ENCODE results near the gene ITGA11. TPM values are rescaled to one million over a fixed set of nuclear protein-coding genes. Genes with fewer than 3 reads are reported as not detected.

Gene ITGA11
- total and polyA plus RNA-seq, 3 experiments from 2014 or later, result not detected

DNA sequence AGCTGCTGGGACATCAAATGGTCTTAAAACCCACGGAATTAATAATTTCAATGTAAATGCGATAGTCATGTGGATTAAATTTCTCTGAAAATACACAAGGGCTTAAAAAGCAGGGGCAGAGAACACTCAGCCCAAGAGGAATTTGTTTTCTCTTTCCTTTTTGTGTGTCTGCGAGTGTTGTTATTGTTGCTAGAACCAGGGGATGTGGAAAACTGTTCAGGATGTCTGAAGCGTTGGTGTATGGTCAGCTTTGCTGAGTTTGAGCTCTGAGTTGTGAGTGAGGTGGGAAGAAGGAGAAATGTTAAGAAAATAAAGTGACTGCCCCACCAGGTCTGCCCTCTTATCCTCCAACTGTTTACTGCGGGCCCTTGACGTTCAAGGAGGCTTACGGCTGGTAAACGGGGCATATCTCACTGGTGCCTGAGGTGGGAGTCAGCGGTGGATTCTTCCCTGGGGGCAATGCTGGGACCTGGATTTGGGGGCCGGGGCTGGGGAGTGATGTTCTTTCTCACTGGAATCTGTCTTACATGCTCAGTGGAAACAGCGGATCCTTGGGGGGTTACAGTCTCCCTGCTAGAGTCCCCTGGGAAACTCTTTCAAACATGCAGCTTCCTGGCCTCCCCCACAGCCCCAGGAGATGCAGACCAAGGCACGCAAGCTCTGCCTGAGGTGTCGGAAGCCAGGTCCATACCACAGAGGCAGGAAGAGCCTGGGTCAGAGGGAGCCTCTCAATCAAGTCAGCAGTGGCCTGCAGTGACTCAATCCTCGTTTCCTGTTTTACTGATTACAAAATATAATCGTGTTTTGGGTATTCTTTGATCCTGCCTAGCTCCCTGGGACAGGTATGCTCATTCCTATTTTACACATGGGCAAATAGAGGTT is 41.8 kb downstream of the ITGA11 start:
- Histone ChIP-seq H3K27ac (ENCODE audit: low read depth, low read length) (no peak overlapping the region), H3K36me3 (ENCODE audit: insufficient read depth, low read length) (no peaks in the 10 kb centered on the region), H3K27me3 (ENCODE audit: insufficient read depth, low read length, poor library complexity, severe bottlenecking) (peaks cover 3% of the 10 kb centered on the region), H3K4me1 (ENCODE audit: insufficient read depth, low read length) (no peaks in the 10 kb centered on the region), H3K9me3 (ENCODE audit: low read length) (no peaks in the 10 kb centered on the region), H3K4me3 (ENCODE audit: low read length) (no peak overlapping the region)
- ChIA-PET CTCF (no interaction called here), POLR2A (no interaction called here)
- no peaks in the 10 kb centered on the region for H3K4me1 Mint-ChIP-seq
- no peak overlapping the region for H3K4me3 Mint-ChIP-seq
- H3K27ac Mint-ChIP-seq, result no peak overlapping the region
- peaks cover 0 to 5% (median 0%) of the 10 kb centered on the region in 5 donors for H3K9me3 Mint-ChIP-seq
- DNase-seq, result no peak
- no peaks in the 10 kb centered on the region for H3K36me3 Mint-ChIP-seq
- peaks cover 26 to 52% of the 10 kb centered on the region in 2 donors for H3K27me3 Mint-ChIP-seq

DNA sequence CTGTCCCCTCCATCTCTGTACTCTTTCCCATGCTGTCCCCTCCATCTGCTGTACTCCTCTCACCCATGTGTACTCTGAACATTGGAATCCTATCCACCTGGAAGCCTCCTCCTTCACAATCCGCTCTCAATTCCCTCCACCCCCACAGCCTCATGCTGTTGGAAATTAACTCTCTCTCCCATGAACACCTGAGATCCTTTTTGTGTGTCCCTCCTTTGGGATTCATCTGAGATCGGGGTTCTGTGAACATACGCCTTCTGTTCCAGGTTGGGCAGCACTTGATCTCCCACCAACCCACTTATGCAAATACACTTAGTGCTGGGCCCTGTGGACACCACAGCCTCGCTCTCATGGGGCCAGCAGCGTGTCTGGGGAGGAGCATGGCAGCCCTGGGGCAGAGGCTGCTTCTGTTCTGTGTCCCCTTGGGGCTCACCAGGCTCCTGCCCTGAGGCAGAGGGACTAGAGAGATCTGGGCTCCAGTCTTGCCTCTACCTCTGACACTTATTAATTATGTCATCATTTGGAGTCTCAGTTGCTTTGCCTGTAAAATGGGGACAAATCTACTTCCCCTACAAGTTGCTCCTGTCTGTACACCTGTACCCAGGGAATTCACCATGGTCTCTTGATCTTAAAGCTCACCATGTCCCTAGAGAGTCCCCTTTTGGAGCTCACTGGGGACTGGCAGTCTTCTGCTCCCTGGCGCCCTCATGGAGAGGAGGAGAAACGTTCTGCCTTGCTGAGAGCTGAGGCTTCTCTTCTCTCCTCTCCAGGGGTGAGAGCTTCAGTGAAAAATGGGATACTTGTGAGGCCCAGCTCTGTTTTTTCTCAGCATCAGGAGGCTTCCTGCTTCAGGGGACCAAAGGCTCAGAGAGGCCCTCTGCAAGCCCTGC is 42.7 kb downstream of the ITGA11 start:
- Mint-ChIP-seq H3K27ac (no peak overlapping the region), H3K36me3 (no peaks in the 10 kb centered on the region), H3K4me3 (no peak overlapping the region), H3K4me1 (no peaks in the 10 kb centered on the region), H3K27me3 (peaks cover 23 to 43% of the 10 kb centered on the region in 2 donors), H3K9me3 (peaks cover 0 to 2% (median 0%) of the 10 kb centered on the region in 5 donors)
- ChIA-PET POLR2A (no interaction called here), CTCF (no interaction called here)
- no peaks in the 10 kb centered on the region for H3K9me3 ChIP-seq (ENCODE audit: low read length)
- peaks cover 3% of the 10 kb centered on the region for H3K27me3 ChIP-seq (ENCODE audit: insufficient read depth, low read length, poor library complexity, severe bottlenecking)
- H3K27ac ChIP-seq (ENCODE audit: low read depth, low read length), result no peak overlapping the region
- no peak for DNase-seq
- H3K4me1 ChIP-seq (ENCODE audit: insufficient read depth, low read length), result no peaks in the 10 kb centered on the region
- no peak overlapping the region for H3K4me3 ChIP-seq (ENCODE audit: low read length)
- no peaks in the 10 kb centered on the region for H3K36me3 ChIP-seq (ENCODE audit: insufficient read depth, low read length)

DNA sequence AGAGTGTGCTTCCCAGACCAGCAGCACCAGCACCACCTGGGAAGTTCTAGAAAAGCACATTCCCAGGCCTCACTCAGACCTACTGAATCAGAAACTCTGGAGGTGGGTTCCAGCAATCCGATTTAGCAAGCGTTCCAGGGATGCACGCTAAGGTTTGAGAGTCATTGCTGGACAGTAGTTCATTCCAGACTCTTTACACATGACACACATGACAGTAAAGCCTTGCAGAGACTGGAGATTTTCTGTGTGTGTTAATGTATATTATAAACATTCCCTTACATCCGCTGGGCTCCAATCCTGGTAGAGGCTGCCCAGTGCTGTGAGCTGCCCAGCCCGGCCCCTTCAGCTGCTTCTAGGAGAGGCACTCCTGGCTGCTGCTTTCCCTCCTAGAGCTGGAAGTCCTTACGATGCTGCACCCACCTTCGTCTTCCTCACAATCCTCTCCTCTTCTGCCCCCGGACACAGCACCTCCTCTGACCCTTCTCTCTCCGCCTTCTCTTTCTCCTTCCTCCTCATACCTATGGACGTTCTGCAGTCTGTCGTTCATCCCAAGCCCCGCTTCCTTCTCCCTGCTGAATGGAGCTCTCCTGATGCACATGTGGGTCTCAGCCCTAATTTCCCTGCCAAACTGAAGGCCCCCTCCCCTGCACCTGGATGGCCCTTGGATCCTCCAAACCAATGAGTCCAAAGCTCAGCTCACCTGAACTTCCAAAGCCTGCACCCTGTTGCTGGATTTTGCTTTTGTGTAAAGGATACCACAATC is 44.4 kb downstream of the ITGA11 start:
- H3K9me3 ChIP-seq (ENCODE audit: low read length), result no peaks in the 10 kb centered on the region
- DNase-seq, result peak in 1 of 5 donors; percentile 11
- peaks cover 3% of the 10 kb centered on the region for H3K27me3 ChIP-seq (ENCODE audit: insufficient read depth, low read length, poor library complexity, severe bottlenecking)
- no peaks in the 10 kb centered on the region for H3K4me1 ChIP-seq (ENCODE audit: insufficient read depth, low read length)
- Mint-ChIP-seq H3K4me3 (no peak overlapping the region), H3K9me3 (peaks cover 0 to under 1% (median 0%) of the 10 kb centered on the region in 5 donors), H3K27ac (no peak overlapping the region), H3K27me3 (peaks cover 23 to 26% of the 10 kb centered on the region in 2 donors), H3K36me3 (no peaks in the 10 kb centered on the region), H3K4me1 (no peaks in the 10 kb centered on the region)
- no peak overlapping the region for H3K27ac ChIP-seq (ENCODE audit: low read depth, low read length)
- H3K36me3 ChIP-seq (ENCODE audit: insufficient read depth, low read length), result no peaks in the 10 kb centered on the region
- ChIA-PET CTCF (no interaction called here), POLR2A (no interaction called here)
- no peak overlapping the region for H3K4me3 ChIP-seq (ENCODE audit: low read length)

DNA sequence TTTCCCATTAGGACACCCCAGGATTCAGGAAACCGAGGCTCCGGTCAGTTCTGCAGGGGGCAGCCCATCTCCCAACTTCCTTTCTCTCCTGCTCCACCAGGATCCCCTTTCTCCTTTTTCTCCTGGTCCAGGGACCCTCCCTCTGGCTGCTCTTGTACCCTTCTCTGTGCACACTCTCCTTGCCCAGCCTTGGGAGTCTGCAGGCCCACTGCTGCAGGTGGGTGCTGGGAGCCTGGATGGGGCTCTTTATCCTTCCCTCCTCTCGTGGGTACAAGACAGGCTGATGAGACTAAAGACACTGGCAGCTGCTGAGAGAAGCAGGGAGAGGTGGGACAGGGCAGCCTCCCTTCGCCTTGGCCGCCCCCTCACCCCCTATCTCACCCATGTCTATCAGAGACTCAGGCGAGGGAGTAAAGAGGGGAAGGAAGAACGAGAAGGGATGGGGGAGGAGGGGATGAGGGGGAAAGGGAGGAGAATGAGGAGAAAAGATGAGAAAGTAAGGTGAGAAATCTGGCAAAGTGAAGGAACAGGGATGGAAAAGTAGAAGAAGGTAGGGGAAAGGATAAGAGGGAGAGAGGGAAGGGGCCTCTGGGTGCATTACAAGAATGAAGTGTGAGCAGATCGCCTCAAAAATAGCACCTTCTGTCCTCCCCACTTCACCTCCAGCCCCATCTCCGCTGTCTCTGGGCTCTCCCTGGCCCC is 45.2 kb downstream of the ITGA11 start:
- Histone ChIP-seq H3K27me3 (ENCODE audit: insufficient read depth, low read length, poor library complexity, severe bottlenecking) (peaks cover 3% of the 10 kb centered on the region), H3K36me3 (ENCODE audit: insufficient read depth, low read length) (no peaks in the 10 kb centered on the region), H3K9me3 (ENCODE audit: low read length) (no peaks in the 10 kb centered on the region), H3K4me3 (ENCODE audit: low read length) (no peak overlapping the region), H3K27ac (ENCODE audit: low read depth, low read length) (no peak overlapping the region), H3K4me1 (ENCODE audit: insufficient read depth, low read length) (no peaks in the 10 kb centered on the region)
- POLR2A ChIA-PET, result no interaction called here
- no peaks in the 10 kb centered on the region for H3K36me3 Mint-ChIP-seq
- no peak overlapping the region for H3K4me3 Mint-ChIP-seq
- no peaks in the 10 kb centered on the region for H3K4me1 Mint-ChIP-seq
- CTCF ChIA-PET, result no interaction called here
- no peak overlapping the region for H3K27ac Mint-ChIP-seq
- peaks cover 15 to 17% of the 10 kb centered on the region in 2 donors for H3K27me3 Mint-ChIP-seq
- no peaks in the 10 kb centered on the region for H3K9me3 Mint-ChIP-seq
- no peak for DNase-seq

DNA sequence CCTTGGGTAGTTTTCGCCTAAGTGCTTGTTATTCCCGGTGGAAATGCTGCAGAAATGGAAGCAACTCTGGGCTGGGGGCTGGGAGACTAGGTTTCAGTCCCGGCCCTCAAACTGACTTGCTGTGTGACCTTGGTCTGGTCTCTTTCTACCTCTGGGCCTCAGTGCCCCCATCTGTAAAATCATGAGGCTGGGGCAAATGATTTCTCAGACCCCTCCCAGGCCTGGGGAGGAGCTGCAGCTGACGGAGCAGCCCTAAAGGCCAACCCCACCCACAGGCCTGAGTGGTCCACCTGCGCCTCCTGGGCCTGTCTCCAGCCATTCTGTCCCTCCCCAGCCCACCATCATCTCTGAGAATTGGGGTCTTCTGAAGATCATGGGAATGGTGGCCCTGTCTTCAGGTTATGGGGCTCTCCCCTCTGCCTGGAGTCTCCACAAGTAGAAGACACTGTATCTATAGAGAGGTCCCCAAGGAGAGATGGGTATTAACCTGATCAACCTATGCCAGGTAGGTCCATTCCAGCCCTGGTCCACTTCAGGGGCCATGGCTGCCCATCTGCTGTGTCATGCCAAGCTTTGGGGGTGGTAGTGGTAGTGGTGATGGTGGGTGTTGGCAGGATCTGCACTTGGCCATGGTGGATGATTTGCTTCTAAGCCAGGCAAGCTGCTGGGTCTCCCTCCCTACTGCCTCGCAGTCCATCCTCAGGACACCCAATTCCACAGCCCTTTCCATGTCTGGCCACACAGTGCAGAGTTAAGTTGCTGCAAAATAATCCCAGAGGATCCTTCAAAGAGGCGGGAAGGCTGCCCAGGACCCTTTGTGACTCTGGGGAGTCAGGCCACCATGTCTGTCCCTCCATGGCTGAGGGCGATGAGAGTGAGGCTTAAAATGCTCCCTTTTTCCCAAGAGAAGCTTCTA is 46.0 kb downstream of the ITGA11 start:
- Mint-ChIP-seq H3K36me3 (no peaks in the 10 kb centered on the region), H3K27me3 (peaks cover 10 to 11% of the 10 kb centered on the region in 2 donors), H3K4me1 (no peaks in the 10 kb centered on the region), H3K27ac (no peak overlapping the region), H3K9me3 (no peaks in the 10 kb centered on the region), H3K4me3 (no peak overlapping the region)
- Histone ChIP-seq H3K4me1 (ENCODE audit: insufficient read depth, low read length) (no peaks in the 10 kb centered on the region), H3K27ac (ENCODE audit: low read depth, low read length) (no peak overlapping the region), H3K27me3 (ENCODE audit: insufficient read depth, low read length, poor library complexity, severe bottlenecking) (peaks cover 3% of the 10 kb centered on the region), H3K4me3 (ENCODE audit: low read length) (no peak overlapping the region), H3K36me3 (ENCODE audit: insufficient read depth, low read length) (no peaks in the 10 kb centered on the region), H3K9me3 (ENCODE audit: low read length) (no peaks in the 10 kb centered on the region)
- CTCF ChIA-PET, result interaction anchor here (1.0 kb wide), 1 partner anchor 133 kb away, joined by 7 read pairs; no protein-coding TSS in a partner anchor
- no peak for DNase-seq
- POLR2A ChIA-PET, result no interaction called here

DNA sequence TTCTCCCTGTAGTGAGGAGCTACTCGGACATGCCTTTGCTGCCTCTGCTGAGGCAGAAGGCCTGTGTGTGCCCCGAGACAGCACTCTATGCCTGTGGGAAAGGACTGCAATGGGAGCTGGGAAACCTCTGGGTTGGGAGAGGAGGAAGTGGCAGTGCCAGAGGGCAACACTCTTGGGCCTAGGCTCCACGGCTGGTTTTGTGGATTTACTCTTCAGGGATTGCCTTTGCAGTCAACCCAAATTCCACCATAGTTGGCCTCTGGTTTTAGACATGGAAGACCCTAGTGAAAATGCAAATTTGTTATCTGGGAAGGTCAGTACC is 46.8 kb downstream of the ITGA11 start:
- Mint-ChIP-seq H3K9me3 (no peaks in the 10 kb centered on the region), H3K27ac (no peak overlapping the region), H3K4me1 (no peaks in the 10 kb centered on the region), H3K27me3 (peaks cover 4 to 7% of the 10 kb centered on the region in 2 donors), H3K4me3 (no peak overlapping the region), H3K36me3 (no peaks in the 10 kb centered on the region)
- ChIA-PET POLR2A (no interaction called here), CTCF (interaction anchor here (1.0 kb wide), 1 partner anchor 132 kb away, joined by 7 read pairs; no protein-coding TSS in a partner anchor)
- H3K4me1 ChIP-seq (ENCODE audit: insufficient read depth, low read length), result no peaks in the 10 kb centered on the region
- no peaks in the 10 kb centered on the region for H3K36me3 ChIP-seq (ENCODE audit: insufficient read depth, low read length)
- H3K27me3 ChIP-seq (ENCODE audit: insufficient read depth, low read length, poor library complexity, severe bottlenecking), result peaks cover 3% of the 10 kb centered on the region
- no peaks in the 10 kb centered on the region for H3K9me3 ChIP-seq (ENCODE audit: low read length)
- no peak for DNase-seq
- H3K27ac ChIP-seq (ENCODE audit: low read depth, low read length), result no peak overlapping the region
- no peak overlapping the region for H3K4me3 ChIP-seq (ENCODE audit: low read length)
